Measurements from ENCODE around the gene TAL1. TPM values are rescaled to one million over a fixed set of nuclear protein-coding genes. Genes with fewer than 3 reads are reported as not detected.

The TAL1 gene
- polyA plus RNA-seq, 1 of the 3 experiments (the other 2 are of a cell fraction): not detected

GRCh38 chr1:47280142-47280541, 48.1 kb upstream of the TAL1 start (continued):
- TF ChIP-seq, protein P1, sequence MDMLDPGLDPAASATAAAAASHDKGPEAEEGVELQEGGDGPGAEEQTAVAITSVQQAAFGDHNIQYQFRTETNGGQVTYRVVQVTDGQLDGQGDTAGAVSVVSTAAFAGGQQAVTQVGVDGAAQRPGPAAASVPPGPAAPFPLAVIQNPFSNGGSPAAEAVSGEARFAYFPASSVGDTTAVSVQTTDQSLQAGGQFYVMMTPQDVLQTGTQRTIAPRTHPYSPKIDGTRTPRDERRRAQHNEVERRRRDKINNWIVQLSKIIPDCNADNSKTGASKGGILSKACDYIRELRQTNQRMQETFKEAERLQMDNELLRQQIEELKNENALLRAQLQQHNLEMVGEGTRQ (IDR thresholded peaks at IDR 0.05; ENCODE audit: borderline replicate concordance, low read depth, low read length): no peak
- TF ChIP-seq USF1 (IDR thresholded peaks at IDR 0.05; ENCODE audit: borderline replicate concordance, low read depth) (no peak), RFX5 (IDR thresholded peaks at IDR 0.05; ENCODE audit: low read length) (no peak), ELF1 (IDR thresholded peaks at IDR 0.05) (no peak), CHD2 (IDR thresholded peaks at IDR 0.05; ENCODE audit: low read length, partially characterized antibody) (no peak), FOXM1 (IDR thresholded peaks at IDR 0.05; ENCODE audit: low read depth) (no peak), POLR2AphosphoS5 (IDR thresholded peaks at IDR 0.05; ENCODE audit: low read depth, low read length) (no peak), MEF2A (IDR thresholded peaks at IDR 0.05; ENCODE audit: borderline replicate concordance, low read depth) (no peak)
- TF ChIP-seq, protein P2, sequence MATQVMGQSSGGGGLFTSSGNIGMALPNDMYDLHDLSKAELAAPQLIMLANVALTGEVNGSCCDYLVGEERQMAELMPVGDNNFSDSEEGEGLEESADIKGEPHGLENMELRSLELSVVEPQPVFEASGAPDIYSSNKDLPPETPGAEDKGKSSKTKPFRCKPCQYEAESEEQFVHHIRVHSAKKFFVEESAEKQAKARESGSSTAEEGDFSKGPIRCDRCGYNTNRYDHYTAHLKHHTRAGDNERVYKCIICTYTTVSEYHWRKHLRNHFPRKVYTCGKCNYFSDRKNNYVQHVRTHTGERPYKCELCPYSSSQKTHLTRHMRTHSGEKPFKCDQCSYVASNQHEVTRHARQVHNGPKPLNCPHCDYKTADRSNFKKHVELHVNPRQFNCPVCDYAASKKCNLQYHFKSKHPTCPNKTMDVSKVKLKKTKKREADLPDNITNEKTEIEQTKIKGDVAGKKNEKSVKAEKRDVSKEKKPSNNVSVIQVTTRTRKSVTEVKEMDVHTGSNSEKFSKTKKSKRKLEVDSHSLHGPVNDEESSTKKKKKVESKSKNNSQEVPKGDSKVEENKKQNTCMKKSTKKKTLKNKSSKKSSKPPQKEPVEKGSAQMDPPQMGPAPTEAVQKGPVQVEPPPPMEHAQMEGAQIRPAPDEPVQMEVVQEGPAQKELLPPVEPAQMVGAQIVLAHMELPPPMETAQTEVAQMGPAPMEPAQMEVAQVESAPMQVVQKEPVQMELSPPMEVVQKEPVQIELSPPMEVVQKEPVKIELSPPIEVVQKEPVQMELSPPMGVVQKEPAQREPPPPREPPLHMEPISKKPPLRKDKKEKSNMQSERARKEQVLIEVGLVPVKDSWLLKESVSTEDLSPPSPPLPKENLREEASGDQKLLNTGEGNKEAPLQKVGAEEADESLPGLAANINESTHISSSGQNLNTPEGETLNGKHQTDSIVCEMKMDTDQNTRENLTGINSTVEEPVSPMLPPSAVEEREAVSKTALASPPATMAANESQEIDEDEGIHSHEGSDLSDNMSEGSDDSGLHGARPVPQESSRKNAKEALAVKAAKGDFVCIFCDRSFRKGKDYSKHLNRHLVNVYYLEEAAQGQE (IDR thresholded peaks at IDR 0.05; ENCODE audit: low read depth, low read length): no peak

GRCh38 chr1:47276850-47277249, 44.8 kb upstream of the TAL1 start:
- Histone ChIP-seq H4K20me1 (ENCODE audit: insufficient read depth) (no peaks in the 10 kb centered on the region; the same call in 1 of the 2 replicates), H3K9ac (no peak overlapping the region), H3F3A (replicated peaks; ENCODE audit: insufficient read depth) (peaks cover 10% of the 10 kb centered on the region), H3K36me3 (replicated peaks in 1 of 2; ENCODE audit: control insufficient read depth in 1 of 2, insufficient read depth in 2 of 2, low read length in 1 of 2) (peaks cover 30 to 40% of the 10 kb centered on the region in 2 experiments), H3K4me1 (ENCODE audit: control insufficient read depth in 1 of 2, insufficient read depth in 2 of 2, low read depth in 1 of 2, low read length in 1 of 2) (no peaks in the 10 kb centered on the region), H3K27ac (ENCODE audit: low read depth in 2 of 2, low read length in 1 of 2) (no peak overlapping the region), H3K9me3 (no peaks in the 10 kb centered on the region), H3K27me3 (ENCODE audit: insufficient read depth) (no peaks in the 10 kb centered on the region), H3K9me2 (no peaks in the 10 kb centered on the region), H3K4me3 (ENCODE audit: low read depth in 2 of 2, low read length in 1 of 2) (no peak overlapping the region), H3K79me2 (ENCODE audit: insufficient read depth) (peaks cover 62% of the 10 kb centered on the region), H3K4me2 (no peak overlapping the region), H2AFZ (ENCODE audit: low read depth) (no peak overlapping the region)
- CTCF ChIA-PET: interaction anchor here (1.1 to 2.5 kb wide), 3 partner anchors 14 to 112 kb away, joined by 3 to 18 read pairs (median 3); no protein-coding TSS in a partner anchor
- POLR2A ChIA-PET: no interaction called here
- 71% methylated on average over 2 of the region's 2 CpGs for WGBS (ENCODE audit: low lambda C conversion rate)
- DNase-seq: no peak
- TF ChIP-seq, protein P2 (IDR thresholded peaks at IDR 0.05; ENCODE audit: low read depth, low read length): peak; percentile 56; the same call in 1 of the 2 replicates
- TF ChIP-seq SIN3A (IDR thresholded peaks at IDR 0.05; ENCODE audit: borderline replicate concordance, low read depth, low read length): no peak

Measured in SK-N-SH (cell line).